HG03108 (cell line): ENCODE results near the gene GPC5.

Experiments
- ATAC-seq: cut with Tn5 transposase; IDR thresholded peaks from one replicate; pipeline ENCODE4 v1.9.1; 2021; ENCODE audit warnings: moderate library complexity; ENCODE audit not compliant: unreplicated experiment

Gene GPC5

DNA sequence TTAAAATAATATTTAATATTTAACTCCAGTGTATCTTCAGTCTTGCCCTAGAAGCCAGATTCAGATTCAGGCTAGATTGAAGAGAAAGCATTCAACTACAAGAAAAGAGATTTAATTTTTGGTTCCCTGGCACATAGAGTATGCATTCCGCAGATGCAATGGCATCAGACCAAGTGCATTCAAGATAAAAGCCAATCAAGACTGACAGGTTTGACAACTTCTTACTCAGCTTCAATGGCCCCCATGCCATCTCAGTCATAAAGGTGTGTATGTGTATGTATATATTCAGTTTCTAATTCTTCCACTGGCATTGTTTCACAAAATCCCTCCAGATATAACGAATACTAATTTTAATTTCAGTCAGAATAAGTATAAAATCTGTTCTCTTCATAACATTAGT, 1177.4 kb downstream of the GPC5 start:
- no peak for ATAC-seq

DNA sequence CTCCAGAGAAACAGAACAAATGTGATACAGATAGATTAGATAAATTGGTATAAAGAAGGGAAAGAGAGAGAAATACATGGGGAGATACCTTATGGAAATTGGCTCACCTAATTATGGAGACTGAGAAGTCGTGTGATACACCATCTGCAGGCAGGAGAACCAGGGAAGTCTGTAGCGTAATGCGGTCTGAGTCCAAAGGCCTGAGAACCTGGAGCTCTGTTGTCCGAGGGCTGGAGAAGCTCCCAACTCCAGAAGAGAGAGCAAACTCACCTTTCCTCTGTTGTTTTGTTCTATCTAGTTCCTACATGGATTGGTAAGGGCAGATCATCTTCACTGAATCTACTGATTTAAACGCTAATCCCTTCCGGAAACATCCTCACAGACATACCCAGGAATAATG, 1179.9 kb downstream of the GPC5 start:
- ATAC-seq, result no peak

DNA sequence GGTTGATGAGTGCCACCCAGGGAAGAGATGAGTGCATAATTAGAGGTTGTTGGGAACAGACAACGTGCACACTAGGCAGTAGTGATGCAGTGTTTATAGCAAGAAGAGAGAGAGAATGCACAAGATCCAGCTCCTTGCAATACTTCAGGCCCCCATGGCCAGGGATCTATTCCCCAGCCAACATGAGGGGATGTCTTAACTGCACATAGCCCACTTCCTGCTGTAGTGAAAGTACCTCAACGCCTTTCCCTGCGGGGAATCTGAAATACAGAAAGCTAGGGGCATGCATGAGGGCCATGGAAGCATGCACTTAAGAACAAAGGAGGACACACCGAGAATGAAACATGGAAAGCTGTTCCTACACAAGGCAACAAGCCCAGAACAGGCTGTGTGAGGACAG, 1191.5 kb downstream of the GPC5 start:
- no peak for ATAC-seq

DNA sequence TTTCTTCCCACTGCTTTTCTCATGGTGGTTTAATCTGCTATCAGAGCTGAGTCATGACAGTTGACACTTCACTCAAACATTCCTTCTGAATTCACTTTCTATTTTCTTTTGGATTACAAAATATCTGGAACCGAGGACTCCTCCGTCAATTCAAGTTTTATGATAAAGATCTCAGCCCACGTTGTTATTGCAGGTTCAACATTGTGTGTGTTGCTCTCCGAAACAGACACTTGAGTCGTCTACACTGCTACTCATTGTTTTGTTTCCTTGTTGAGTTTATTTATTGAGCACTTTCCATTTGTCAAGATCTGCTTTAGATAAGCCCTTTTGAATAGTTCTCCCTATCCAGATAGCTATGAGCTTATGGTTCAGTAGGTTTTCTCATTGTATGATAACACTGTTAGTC, 1192.1 kb downstream of the GPC5 start:
- no peak for ATAC-seq

DNA sequence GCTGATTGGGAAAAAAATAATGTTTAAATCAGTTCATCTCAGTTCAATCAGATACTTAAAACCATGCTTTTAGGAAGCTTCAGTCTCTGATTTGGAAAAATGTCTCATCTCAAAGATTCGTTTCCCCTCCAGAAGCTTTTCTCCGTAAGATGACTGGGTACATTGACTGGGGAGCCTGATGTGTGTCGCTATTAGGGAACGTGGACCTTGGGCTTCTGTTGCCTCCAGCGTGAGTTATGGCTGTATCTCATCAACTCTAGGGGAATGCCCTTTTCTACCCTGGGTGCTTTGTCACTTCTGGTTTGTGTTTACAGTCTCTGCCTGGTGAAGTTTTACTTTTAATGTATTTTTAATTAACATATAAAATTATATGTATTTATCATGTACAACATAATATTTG, 1192.7 kb downstream of the GPC5 start:
- ATAC-seq, result no peak

DNA sequence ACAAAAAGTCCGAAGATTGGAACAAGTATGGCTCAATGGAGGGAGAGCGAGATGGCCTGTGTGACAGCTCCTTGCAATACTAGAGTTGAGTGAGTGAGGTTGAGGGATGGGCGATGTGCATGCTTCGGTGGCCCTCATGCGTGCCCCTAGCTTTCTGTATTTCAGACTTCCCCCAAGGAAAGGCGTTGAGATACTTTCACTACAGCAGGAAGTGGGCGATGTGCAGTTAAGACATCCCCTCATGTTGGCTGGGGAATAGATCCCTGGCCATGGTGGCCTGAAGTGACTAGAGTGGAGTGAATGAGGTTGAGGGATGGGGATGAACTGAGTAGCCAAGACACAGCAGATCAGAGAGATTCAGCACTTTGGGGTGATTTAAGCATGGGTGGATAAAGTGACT, 1194.3 kb downstream of the GPC5 start:
- no peak for ATAC-seq

DNA sequence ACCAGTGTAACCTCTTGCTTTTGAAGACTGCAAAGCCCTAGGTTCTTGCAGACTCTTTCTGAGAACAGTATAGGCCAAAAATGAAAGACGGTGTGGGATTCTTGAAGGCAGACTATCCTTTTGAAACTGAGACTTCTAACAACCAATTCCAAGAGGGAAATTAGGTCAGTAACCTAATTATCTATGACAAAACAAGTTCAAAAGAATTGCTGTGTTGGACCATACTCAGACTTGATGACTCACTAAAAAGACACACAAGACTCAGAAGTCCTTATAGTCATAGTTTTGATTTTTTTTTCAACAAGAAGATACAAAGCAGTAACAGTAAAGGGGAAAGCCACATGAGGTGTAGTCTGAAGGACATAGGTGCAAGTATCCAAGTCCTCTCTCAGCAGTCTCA, 1204.1 kb downstream of the GPC5 start:
- ATAC-seq, result no peak

DNA sequence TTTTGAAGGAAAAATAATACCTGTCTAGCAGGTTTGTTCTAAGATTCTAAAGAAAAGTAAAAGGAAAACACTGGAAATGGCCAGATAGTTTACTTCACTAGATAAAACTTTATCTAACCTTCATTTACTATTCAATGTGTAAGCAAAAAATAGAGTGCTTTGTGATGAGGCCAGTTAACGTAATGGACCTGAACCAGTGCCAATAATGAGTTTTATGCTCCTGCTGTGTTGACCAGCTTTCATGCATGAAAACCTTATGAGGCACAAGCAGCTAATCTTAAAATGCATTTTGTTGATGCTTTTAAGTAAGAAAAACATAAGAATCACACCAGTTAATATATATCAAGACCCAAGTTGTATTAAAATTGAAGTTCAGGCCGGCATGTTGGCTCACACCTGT, 1211.0 kb downstream of the GPC5 start:
- no peak for ATAC-seq

DNA sequence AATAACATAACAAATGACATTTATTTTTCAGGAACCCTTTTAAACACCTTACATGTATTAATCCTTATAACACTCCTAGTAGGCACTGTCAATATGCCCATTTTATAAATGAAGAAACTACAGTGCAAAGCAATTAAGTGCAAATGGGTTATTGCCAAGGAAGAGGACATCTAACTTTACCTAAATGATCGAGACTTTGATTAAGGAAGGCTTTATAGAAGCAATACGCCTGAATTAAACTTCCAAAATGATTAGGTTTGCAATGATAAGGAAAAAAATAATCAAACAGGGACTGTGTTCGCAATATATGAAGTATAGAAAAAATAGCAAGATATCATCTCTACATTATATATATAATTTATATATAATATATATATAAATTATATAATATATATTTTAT, 1214.5 kb downstream of the GPC5 start:
- no peak for ATAC-seq

DNA sequence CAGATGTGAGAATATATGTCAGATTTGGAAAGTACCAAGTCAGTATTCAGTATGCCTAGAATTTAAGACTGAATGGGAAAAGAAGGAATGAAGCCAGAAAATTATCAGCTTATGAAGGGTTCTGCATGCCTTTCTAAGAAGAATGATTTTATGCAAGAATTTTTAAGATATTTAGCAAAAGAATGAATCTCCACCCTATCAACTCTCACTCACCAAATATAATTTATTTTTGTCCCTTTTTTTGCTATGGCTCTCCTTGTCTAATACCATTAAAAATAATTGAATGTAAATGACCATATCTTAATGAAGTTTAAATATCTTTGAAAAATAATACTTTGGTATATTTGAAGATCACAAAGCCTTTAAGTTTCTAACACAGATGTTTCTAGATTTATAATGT, 1215.5 kb downstream of the GPC5 start:
- ATAC-seq, result no peak

DNA sequence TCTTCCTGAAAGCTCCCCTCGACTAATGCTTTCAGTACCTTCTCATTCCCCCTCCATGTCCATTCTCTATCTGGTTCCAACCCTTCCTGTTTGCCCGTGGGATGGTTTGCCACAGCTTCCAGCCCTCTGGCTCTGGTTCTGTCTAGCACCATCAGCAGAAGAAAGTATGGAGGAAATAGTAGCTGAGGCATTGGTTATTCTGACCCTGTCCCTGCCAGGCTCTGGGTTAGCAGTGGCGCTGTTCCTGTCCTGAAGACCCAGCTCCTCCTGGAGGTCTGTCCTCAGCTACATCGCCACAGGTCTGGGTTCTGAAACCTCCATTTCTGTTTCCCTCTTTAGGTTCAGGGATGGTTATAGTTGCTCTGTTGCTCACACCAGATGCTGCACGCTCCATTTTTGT, 1223.6 kb downstream of the GPC5 start:
- no peak for ATAC-seq

DNA sequence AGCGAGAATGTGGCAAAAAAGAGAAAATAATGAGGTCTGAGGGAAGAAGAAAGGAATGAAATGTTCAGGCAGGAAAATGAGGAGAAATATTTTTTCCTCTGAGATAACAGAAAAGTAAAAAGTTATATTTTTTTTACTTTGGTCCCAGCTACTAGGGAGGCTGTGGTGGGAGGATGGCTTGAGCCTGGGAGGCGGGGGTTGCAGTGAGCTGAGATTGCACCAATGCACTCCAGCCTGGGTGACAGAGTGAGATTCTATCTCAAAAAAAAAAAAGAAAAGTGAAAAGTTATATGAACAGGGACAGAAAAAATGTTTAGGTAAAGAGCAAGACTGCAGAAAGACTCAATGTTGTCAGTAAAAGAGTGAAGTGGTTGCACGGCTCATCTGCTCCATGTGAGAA, 1224.5 kb downstream of the GPC5 start:
- no peak for ATAC-seq

DNA sequence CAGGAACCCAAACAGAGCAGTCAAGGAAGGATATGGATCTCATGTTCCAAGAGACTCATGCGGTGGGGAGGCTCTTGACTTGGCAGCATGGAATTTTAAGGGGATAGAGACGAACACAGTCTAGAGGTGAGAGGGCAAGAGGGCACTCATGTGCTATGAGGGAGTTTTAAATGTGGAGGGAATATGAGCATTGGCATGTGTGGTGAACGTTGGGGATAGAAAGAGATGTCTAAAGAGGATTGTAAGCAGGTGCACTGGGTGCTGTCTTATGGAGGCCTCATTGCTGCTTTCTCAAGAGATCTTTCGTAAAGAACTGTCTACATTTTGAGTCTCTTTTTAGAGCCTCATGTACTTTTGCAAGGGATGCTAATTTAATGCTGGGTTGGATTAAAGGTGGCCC, 1227.9 kb downstream of the GPC5 start:
- ATAC-seq, result no peak

DNA sequence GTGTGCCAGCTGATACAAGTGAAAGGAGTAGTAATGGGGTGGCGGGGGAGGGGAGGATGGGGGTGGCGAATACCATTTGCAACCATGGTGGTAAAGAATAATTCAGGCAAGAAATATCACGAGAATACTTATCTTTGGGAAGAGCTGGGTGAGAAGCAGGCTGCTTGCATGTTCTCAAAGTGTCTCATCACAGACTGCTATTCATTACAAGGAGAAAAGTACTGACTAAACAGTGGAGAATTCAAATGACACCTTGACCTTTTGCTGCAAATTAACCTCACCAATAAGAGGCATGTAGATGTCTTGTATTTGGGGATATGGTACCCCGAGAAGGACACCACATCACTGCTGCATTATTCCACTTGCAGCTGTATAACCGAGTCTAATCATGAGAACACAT, 1242.5 kb downstream of the GPC5 start:
- ATAC-seq, result no peak

DNA sequence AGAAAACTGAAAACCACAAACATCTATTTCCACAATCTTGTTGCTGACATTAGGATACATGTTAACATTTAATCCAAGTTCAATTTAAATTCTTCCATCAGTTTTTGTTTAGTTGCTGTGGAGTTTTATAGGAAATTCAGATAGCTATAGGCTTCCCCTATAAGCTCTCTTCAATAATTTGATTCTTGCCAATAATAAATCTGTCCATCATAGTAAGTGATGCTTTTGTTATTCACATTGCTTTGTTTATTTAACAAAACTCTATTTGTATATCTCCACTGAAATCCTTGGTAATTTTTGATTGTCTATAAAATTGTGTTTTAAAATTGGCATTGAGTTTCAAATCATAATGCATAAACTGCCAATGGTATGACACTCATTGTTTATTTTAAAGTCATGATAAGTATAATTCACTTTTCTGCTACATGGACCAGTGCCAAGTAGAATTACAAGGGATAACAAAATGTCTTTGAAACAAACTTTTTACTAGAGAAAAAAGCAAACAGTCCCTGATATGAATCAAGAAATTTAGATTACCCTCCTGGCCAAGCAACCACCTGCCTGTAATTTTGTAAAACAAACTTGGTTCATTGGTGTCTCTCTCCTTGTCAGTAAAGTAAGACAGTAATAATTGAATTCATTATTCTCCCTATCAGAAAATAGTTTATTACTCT, 1250.9 kb downstream of the GPC5 start:
- ATAC-seq, result no peak

DNA sequence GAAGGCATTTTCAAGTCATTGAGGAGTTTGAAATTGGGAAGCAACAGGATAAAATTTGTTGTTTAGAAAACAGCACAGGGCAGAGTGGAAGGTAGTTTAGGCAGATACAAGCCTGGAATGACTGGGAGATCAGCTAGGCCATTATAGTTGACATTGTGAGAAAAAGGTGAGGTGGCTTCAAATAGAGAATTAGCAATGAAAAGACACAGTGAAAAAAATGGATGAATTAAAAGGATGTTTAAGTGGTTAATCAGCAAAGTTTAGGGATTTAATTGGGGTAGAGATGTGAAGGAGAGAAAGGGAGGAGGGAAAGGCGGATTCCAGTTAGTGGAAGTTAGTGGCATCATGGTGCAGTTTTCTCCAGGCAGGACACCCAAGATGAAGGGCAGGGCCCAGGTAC, 1257.7 kb downstream of the GPC5 start:
- no peak for ATAC-seq

DNA sequence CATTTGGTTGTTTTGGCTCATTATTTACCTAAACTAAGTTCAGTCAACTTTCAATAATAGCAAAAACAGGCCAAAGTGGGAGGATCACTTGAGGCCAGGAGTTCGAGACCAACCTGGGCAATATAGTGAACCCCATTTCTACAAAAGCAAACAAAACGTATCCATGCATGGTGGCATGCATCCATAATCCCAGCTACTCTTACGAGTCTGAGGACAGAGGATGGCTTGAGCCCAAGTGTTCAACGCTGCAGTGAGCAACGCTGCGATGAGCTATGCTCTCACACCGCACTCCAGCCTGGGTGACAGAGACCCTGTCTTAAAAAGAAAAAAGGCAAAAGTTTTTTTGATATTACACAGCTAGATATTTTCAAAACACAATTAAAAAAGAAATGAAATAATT, 1258.2 kb downstream of the GPC5 start:
- no peak for ATAC-seq

DNA sequence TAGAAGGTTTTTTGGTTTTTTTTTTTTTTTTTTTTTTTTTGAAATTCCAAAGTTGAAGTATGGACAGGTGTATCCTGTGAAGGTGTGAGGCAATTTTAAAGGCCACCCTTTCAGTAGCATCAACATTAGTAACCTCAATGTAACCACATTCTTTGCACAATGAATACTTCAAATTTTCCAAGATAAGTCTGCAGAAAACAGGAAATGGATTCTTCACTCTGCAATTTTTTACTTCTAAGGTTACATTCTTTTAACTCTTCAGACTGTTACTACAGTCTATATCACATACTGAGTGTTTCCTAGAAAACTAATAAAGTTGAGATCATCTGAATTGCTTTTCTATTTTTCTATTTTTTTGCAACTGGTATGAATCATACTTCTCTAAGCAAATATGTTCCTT, 1259.1 kb downstream of the GPC5 start:
- no peak for ATAC-seq

DNA sequence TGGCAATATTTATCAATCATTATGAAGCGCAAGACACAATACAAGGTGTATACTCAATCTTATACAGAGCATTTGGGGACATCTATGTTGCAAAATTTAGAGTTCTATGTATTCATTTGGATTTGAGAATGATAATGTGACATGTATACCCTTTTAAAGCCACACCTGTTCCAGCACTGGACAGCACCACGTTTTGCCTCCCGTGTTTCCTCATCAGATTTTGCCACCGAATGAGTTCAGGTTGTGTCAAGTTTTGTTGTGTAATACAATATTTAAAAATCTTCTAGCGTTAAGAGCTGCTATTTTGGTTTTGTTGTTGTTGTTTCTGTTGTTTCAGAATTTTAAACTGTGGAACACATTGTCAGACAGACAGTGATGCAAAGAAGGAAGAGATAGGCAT, 1259.9 kb downstream of the GPC5 start:
- no peak for ATAC-seq

DNA sequence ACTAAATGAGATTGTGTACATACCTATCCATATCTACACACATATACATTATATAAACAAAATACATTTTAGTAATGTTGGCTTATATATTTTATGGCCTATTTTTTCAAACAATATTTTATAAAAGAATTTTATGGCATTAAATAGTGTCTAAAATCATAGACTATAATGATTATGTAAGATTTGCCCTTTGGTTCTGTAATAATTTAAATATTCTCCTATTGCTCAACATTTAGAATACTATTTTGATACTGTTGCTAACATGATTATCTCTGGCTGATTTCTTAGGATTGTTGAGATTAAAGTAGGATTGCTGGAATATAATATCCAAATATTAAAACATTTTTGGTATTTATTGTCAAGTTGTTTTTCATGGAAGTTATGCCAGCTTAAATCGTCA, 1263.0 kb downstream of the GPC5 start:
- ATAC-seq, result no peak

DNA sequence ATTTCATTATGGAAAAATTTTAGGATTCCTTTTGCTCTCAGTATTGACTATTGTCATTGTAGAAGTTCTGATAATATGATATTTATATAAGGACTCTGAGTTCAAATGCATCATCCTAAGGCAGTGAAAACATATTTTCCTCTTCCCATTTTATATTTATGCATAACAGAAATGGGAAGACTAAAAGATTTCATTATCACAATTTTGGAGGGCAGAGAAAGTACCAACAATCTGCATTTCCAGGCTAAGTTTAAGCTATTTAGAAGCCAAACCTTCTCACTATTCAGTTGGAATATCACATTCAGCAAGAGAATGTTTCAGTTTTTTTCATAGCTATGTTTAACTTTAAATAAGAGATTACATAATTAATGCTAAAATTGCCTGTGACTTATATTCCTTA, 1269.7 kb downstream of the GPC5 start:
- no peak for ATAC-seq

DNA sequence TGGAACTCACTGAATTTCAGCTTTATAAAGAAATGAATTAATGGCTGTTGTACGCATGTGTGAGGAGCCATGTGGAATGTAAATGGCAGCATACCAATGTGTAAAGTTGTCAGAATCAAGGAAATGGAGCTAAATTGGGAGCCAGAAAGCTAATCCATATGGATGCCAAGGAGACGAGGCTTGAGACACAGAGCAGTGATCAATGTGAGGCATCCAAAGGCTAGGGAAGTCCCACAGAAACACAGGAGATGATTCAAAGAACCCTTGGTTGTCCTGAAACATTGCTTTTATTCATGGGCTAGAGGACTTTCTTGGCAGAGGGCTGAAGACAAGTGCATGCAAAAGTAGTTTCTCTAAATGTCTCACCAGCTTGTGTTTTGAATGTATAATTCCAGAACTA, 1271.7 kb downstream of the GPC5 start:
- no peak for ATAC-seq

DNA sequence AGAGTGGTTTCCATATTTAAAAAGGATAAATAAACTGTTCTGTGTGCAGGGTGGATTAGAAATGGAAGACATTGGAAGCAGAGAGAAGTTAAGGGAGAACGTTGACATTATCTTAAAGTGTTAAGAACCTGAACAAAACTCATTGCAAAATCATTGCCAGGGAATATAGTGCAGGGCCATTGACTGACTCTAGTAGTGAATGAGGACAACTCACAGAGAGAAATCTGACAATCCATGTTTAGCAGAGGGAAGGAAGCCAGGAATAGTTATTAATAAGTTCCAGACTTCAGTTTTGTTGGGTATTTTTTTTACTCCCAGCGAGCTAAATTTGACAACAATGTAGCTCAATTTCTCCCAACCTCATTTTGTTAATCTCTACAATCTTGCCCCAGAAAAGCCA, 1273.4 kb downstream of the GPC5 start:
- no peak for ATAC-seq

DNA sequence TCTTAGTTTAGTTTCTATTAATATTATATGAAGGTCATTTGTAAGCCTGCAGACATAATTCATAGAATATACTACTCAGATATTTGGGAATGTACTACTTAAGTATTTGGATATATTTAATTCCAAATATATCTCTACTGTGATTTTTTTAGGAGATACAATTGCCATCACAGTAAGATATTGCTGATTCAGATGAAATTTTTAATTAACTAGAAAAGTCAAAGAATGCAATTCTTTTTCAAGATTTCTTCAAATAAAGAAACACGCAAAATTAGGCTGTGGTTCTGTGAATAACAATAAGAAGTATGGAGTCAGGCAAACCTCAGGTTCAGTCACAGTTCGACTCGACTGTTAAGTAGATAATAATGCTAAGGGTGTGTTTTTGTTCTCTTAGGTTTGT, 1277.8 kb downstream of the GPC5 start:
- ATAC-seq, result no peak
